SK-N-SH treated with all-trans-retinoic acid at 6 μM for 48 hours (cell line): ENCODE measurements around the gene LRRC8A.

Experiments
- CSRNP3 ChIP-seq: fragments of 250-450 bp; sonication (Bioruptor Pico); IDR thresholded peaks from 2 replicates; pipeline ENCODE4 v1.5.1; 2021; ENCODE audit warnings: mild to moderate bottlenecking, moderate library complexity
- POU6F1 ChIP-seq: fragments of 250-450 bp; sonication (Bioruptor Pico); IDR thresholded peaks from 2 replicates; pipeline ENCODE4 v1.8.0; 2021; ENCODE audit warnings: low read depth, mild to moderate bottlenecking, moderate library complexity, borderline replicate concordance
- TCF4 ChIP-seq: fragments of 250-450 bp; sonication (Bioruptor Pico); IDR thresholded peaks from 2 replicates; pipeline ENCODE4 v1.8.0; 2021; ENCODE audit warnings: mild to moderate bottlenecking, moderate library complexity, borderline replicate concordance
- ZFP3 ChIP-seq: fragments of 250-450 bp; sonication (Bioruptor Pico); IDR thresholded peaks from 2 replicates; pipeline ENCODE4 v1.5.0; 2020; ENCODE audit warnings: mild to moderate bottlenecking, moderate library complexity
- TF ChIP-seq, protein P1 (sequence below): fragments of 250-450 bp; sonication (Bioruptor Pico); IDR thresholded peaks from 2 replicates; pipeline ENCODE4 v1.5.0; 2020; ENCODE audit warnings: mild to moderate bottlenecking, moderate library complexity
- TF ChIP-seq, protein P2 (sequence below): fragments of 250-450 bp; sonication (Bioruptor Pico); IDR thresholded peaks from 2 replicates; pipeline ENCODE4 v1.5.1; 2020; ENCODE audit warnings: low read depth, mild to moderate bottlenecking, moderate library complexity
- TF ChIP-seq, protein P3 (sequence below): fragments of 250-450 bp; sonication (Bioruptor Pico); IDR thresholded peaks from 2 replicates; pipeline ENCODE4 v1.8.0; 2020; ENCODE audit warnings: mild to moderate bottlenecking, moderate library complexity, borderline replicate concordance

- TF ChIP-seq CSRNP3 (no peak), ZFP3 (CRISPR knock-in tag) (no peak), TCF4 (CRISPR knock-in tag) (no peak), POU6F1 (no peak)
- TF ChIP-seq, protein P1, sequence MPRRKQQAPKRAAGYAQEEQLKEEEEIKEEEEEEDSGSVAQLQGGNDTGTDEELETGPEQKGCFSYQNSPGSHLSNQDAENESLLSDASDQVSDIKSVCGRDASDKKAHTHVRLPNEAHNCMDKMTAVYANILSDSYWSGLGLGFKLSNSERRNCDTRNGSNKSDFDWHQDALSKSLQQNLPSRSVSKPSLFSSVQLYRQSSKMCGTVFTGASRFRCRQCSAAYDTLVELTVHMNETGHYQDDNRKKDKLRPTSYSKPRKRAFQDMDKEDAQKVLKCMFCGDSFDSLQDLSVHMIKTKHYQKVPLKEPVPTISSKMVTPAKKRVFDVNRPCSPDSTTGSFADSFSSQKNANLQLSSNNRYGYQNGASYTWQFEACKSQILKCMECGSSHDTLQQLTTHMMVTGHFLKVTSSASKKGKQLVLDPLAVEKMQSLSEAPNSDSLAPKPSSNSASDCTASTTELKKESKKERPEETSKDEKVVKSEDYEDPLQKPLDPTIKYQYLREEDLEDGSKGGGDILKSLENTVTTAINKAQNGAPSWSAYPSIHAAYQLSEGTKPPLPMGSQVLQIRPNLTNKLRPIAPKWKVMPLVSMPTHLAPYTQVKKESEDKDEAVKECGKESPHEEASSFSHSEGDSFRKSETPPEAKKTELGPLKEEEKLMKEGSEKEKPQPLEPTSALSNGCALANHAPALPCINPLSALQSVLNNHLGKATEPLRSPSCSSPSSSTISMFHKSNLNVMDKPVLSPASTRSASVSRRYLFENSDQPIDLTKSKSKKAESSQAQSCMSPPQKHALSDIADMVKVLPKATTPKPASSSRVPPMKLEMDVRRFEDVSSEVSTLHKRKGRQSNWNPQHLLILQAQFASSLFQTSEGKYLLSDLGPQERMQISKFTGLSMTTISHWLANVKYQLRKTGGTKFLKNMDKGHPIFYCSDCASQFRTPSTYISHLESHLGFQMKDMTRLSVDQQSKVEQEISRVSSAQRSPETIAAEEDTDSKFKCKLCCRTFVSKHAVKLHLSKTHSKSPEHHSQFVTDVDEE (CRISPR knock-in tag): no peak
- TF ChIP-seq, protein P2, sequence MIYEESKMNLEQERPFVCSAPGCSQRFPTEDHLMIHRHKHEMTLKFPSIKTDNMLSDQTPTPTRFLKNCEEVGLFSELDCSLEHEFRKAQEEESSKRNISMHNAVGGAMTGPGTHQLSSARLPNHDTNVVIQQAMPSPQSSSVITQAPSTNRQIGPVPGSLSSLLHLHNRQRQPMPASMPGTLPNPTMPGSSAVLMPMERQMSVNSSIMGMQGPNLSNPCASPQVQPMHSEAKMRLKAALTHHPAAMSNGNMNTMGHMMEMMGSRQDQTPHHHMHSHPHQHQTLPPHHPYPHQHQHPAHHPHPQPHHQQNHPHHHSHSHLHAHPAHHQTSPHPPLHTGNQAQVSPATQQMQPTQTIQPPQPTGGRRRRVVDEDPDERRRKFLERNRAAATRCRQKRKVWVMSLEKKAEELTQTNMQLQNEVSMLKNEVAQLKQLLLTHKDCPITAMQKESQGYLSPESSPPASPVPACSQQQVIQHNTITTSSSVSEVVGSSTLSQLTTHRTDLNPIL (CRISPR knock-in tag): no peak
- TF ChIP-seq, protein P3, sequence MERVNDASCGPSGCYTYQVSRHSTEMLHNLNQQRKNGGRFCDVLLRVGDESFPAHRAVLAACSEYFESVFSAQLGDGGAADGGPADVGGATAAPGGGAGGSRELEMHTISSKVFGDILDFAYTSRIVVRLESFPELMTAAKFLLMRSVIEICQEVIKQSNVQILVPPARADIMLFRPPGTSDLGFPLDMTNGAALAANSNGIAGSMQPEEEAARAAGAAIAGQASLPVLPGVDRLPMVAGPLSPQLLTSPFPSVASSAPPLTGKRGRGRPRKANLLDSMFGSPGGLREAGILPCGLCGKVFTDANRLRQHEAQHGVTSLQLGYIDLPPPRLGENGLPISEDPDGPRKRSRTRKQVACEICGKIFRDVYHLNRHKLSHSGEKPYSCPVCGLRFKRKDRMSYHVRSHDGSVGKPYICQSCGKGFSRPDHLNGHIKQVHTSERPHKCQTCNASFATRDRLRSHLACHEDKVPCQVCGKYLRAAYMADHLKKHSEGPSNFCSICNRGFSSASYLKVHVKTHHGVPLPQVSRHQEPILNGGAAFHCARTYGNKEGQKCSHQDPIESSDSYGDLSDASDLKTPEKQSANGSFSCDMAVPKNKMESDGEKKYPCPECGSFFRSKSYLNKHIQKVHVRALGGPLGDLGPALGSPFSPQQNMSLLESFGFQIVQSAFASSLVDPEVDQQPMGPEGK: no peak
Observed at GRCh38 chr9:128918921-128919320, 37.0 kb downstream of the LRRC8A start.
